NOMO-1 treated with DMSO at 0.1 percent for 48 hours (cell line): ENCODE results near the gene CTNNA3.
"Not testable (repeated sequence)": the region's sequence is repeated elsewhere in the genome, so short reads cannot be mapped to it uniquely, and the experiment has no call there.

Experiments used
- DNase-seq: peaks from one replicate; lab custom pipeline; 2025; ENCODE audit not compliant: unreplicated experiment; lab: John Stamatoyannopoulos, UW

Gene CTNNA3

DNA sequence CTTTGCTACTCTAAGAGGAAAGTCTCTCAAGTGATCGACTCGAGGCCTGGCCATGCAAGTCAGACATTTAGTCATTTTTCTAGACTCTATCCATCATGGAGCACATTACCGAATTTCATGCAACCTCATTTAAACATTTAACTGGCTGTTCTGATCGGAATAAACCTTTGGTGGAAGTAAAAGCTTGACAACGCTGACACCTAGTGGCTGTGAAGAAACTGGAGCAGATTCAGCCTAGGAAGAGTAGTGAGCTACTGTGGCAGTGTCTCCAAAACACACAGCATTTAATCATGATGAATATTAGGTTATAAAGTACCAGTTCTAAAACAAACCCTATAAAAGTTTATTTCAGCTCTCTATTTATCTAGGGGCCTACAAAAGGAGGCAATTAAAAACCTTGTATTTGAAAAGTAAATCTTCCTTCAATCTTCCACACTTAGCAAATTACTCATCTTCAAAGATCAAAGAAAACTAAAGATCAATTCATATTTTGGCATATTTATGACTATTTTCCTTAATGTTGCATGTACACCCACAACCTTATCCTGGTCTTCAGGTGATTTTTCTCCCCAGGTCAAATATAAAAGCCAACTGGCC is 175.0 kb downstream of the CTNNA3 start:
- DNase-seq = peak; percentile 40

DNA sequence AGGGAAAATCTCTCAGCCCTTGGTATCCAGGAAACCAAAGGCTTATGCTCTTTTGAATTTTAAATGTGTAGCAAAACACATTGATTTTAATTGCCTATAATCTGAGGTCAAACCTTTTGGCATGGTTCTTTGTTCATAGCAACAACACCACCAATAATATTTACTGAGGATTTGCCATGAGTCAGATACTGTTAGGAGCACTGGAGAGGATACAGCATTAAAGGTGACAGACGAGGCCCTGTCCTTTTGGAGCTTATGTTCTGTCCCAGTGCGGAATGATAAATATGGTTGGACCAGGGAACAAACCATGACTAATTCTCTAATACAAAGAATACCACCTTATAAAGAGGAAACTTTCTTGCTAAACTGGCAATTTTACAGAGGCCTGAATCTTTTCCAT is 176.6 kb downstream of the CTNNA3 start:
- DNase-seq = no peak

GRCh38 chr10:67518756-67519155 is 177.2 kb downstream of the CTNNA3 start:
- no peak for DNase-seq

- no peak for DNase-seq
These were observed 178.0 kb downstream of the CTNNA3 start for GRCh38 chr10:67518043-67518442.

- DNase-seq = no peak
These were observed 189.3 kb downstream of the CTNNA3 start for GRCh38 chr10:67506757-67507091.

GRCh38 chr10:67506083-67506756 is 189.8 kb downstream of the CTNNA3 start:
- no peak for DNase-seq

- DNase-seq = no peak
These were observed 203.5 kb downstream of the CTNNA3 start for GRCh38 chr10:67492317-67493019.

DNA sequence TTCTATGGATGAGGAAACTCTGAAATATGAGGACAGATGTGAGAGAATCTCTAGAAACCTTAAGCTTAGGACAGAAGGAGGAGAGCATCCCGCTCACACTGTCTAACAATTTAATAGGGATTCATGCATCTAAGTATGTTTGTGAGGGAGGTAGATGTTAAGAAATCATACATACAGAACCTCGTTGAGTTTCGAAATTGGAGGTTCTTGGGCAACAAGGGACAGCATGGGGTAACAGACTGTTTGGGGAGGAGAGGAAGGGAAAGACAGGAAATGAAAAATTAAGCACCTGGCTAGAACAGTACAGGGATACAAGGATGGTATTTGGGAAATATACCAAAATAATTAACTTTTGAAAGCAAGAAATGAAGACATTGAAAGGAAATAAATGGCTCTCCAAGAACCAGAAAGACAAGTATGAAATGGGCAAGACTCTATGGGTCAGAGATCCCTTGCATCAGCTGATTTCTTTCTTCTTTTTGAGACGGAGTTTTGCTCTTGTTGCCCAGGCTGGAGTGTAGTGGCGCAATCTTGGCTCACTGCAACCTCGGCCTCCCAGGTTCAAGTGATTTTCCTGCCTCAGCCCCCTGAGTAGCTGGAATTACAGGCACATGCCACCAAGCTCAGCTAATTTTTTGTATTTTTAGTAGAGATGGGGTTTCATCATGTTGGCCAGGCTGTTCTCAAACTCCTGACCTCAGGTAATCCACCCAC is 207.9 kb downstream of the CTNNA3 start:
- DNase-seq = no peak

GRCh38 chr10:67487199-67487598 is 208.8 kb downstream of the CTNNA3 start:
- no peak for DNase-seq

GRCh38 chr10:67477868-67478267 is 218.1 kb downstream of the CTNNA3 start:
- DNase-seq = no peak

- DNase-seq = no peak
These were observed 219.8 kb downstream of the CTNNA3 start for GRCh38 chr10:67476201-67476600.

DNA sequence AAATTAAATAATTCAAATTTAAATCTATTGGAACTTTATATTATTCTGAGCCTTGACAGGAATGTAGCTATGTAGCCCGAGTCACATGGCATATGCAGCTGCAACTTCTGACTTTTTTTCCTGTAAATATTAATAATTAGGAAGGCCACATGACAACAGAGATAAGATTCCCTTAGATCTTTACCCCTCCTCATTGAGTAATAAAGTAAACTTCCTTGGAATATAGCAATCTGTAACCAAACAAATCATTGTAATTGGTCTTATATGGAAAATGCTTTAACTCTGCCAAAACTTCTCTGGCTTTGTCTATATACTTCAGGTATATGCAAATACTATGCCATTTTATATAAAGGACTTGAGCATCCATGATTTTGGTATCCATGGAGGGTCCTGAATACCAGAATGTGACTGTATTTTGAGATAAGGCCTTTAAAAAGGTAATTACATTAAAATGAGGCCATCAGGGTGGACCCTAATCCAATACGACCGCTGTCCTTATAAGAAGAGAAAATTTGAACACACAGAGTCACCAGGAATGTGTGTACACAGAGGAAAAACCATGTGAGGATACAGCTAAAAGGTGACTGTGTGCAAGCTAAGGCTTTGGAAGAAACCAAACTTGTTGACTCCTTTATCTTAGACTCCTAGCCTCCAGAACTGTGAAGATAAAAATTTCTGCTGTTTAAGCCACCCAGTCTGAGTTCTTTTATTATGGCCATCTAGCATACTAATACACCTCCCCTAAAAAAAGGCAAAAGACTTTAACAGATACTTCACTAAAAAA is 222.0 kb downstream of the CTNNA3 start:
- DNase-seq = no peak

GRCh38 chr10:67471022-67471421 is 225.0 kb downstream of the CTNNA3 start:
- peak; percentile 33 for DNase-seq

GRCh38 chr10:67464278-67464677 is 231.7 kb downstream of the CTNNA3 start:
- no peak for DNase-seq

- no peak for DNase-seq
These were observed 243.1 kb downstream of the CTNNA3 start for GRCh38 chr10:67452892-67453291.

DNA sequence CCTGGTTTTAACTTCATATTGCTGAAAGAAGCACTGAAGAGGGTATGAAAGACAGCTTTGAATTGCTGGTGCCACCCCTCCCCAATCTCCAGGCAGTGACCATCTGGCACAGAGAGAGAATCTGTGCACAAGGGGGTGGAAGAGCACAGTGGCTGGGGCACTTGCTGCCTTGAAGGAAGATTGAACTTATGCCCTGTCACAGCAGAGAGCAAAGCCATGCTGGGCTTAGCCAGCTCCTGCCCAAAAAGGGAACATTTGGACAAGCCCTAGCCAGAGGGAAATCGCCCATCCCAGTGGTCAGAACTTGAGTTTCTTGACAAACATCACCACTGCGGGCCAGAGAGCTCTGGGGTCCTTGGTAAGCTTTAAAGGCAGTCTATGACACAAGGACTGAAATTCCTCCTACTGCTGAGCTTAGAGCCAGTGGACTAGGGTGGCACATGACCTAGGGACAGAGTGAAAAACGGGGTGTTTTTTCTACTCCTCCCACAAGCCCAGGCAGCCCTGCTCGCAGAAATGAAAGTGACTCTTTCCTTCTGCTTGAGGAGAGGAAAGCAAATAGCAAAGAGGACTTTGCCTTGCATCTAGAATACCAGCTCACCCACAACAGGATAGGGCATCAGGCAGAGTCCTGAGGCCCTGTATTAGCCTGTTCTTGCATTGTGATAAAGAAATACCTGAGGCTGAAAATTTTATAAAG is 257.2 kb downstream of the CTNNA3 start:
- DNase-seq = no peak

DNA sequence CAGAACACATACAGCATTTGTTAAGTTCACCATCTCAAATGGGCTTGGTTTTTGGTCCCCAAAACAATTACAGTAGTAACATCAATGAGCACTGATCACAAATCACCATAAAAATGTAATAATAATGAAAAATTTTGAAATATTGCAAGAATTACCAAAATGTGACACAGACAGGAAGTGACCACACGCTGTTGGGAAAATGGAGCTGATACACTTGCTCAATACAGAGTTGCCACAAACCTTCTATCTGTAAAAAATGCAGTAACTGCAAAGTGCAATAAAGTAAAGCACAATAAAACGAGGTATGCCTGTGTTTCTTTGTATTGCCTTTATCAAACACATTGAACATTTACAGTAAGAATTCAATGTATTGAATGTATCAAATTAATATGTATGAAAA is 262.7 kb downstream of the CTNNA3 start:
- DNase-seq = peak; percentile 35

GRCh38 chr10:67402620-67403019 is 293.4 kb downstream of the CTNNA3 start:
- DNase-seq = no peak

GRCh38 chr10:67401711-67402110 is 294.3 kb downstream of the CTNNA3 start:
- no peak for DNase-seq

GRCh38 chr10:67386841-67387533 is 309.0 kb downstream of the CTNNA3 start:
- not testable (repeated sequence) for DNase-seq
